Naive thymus-derived CD4-positive, alpha-beta T cell (primary cell): ENCODE results near the gene CEP250. TPM values are rescaled to one million over a fixed set of nuclear protein-coding genes. Genes with fewer than 3 reads are reported as not detected.
A peak's percentile ranks its signal among the peaks of the same experiment; 100 is the strongest.

Experiments used
- ATAC-seq: fragments of 150-1000 bp; cut with Tn5 transposase; 2 replicates; pipeline ENCODE4 v1.10.0; 2021; ENCODE audit warnings: mild to moderate bottlenecking, moderate library complexity
- CTCF ChIA-PET: fragments of 350-600 bp; sonication (Branson Sonifier 250); formaldehyde crosslinking; loops from one replicate; lab custom pipeline; 2021; ENCODE audit warnings: antibody characterized with exemption; lab: Charles Lee
- POLR2A ChIA-PET: fragments of 350-600 bp; sonication (Branson Sonifier 250); formaldehyde crosslinking; loops from one replicate; lab custom pipeline; 2021; ENCODE audit warnings: antibody characterized with exemption, inconsistent platforms; lab: Charles Lee
- DNase-seq, 9 donors: peaks; one replicate each; pipeline versions ENCODE4 v3.0.0 to v3.0.0-alpha.2; 2020 to 2022; ENCODE audit warnings: mixed read lengths in 1 of 9
- H3K27ac ChIP-seq: one replicate; pipeline ENCODE4 v1.7.0; 2013; ENCODE audit warnings: mild to moderate bottlenecking, low read depth, low read length, moderate library complexity
- H3K27me3 ChIP-seq, 2 donors: one replicate each; pipeline ENCODE4 v1.7.0; 2013; ENCODE audit warnings: low read length in 2 of 2, mild to moderate bottlenecking in 2 of 2, moderate library complexity in 2 of 2; ENCODE audit not compliant: control insufficient read depth in 2 of 2, insufficient read depth in 2 of 2
- H3K36me3 ChIP-seq, 3 experiments: 1 replicate in 2 of 3; 2 replicates in 1 of 3; pipeline ENCODE4 v1.7.0; 2013; ENCODE audit warnings: low read length in 3 of 3, mild to moderate bottlenecking in 3 of 3, moderate library complexity in 1 of 3; ENCODE audit not compliant: insufficient read depth in 3 of 3, control insufficient read depth in 2 of 3
- H3K4me1 ChIP-seq, 2 donors: one replicate each; pipeline ENCODE4 v1.7.0; 2013; ENCODE audit warnings: low read length in 2 of 2, mild to moderate bottlenecking in 2 of 2, moderate library complexity in 1 of 2; ENCODE audit not compliant: control insufficient read depth in 2 of 2, insufficient read depth in 2 of 2
- H3K4me3 ChIP-seq: 2 replicates; pipeline ENCODE4 v1.7.0; 2013; ENCODE audit warnings: mild to moderate bottlenecking, low read length
- H3K9me3 ChIP-seq, 3 experiments: 1 replicate in 2 of 3; 2 replicates in 1 of 3; pipeline ENCODE4 v1.7.0; 2013; ENCODE audit warnings: low read length in 3 of 3; ENCODE audit not compliant: control insufficient read depth in 2 of 3
- H3K27ac Mint-ChIP-seq, 9 donors: one replicate each; pipeline ENCODE4 v1.8.0; 2020 to 2022; ENCODE audit warnings: mixed read lengths in 9 of 9, mild to moderate bottlenecking in 8 of 9, moderate library complexity in 5 of 9, inconsistent platforms in 2 of 9
- H3K27me3 Mint-ChIP-seq, 5 donors: one replicate each; pipeline ENCODE4 v1.8.0; 2021 to 2022; ENCODE audit warnings: mixed read lengths in 5 of 5, mild to moderate bottlenecking in 1 of 5
- H3K36me3 Mint-ChIP-seq, 5 donors: one replicate each; pipeline ENCODE4 v1.8.0; 2020 to 2022; ENCODE audit warnings: mixed read lengths in 5 of 5, mild to moderate bottlenecking in 3 of 5, inconsistent platforms in 1 of 5
- H3K4me1 Mint-ChIP-seq, 7 donors: one replicate each; pipeline ENCODE4 v1.8.0; 2020 to 2022; ENCODE audit warnings: mixed read lengths in 7 of 7, mild to moderate bottlenecking in 3 of 7, inconsistent platforms in 1 of 7
- H3K4me3 Mint-ChIP-seq, 10 donors: one replicate each; pipeline ENCODE4 v1.8.0; 2020 to 2022; ENCODE audit warnings: mild to moderate bottlenecking in 10 of 10, mixed read lengths in 10 of 10, moderate library complexity in 6 of 10, inconsistent platforms in 2 of 10
- H3K9me3 Mint-ChIP-seq, 11 donors: one replicate each; pipeline ENCODE4 v1.8.0; 2020 to 2022; ENCODE audit warnings: mixed read lengths in 11 of 11, mild to moderate bottlenecking in 4 of 11, inconsistent platforms in 1 of 11, moderate library complexity in 1 of 11
- intact Hi-C, 2 donors: fragments of 100-400 bp; cut with micrococcal nuclease; formaldehyde crosslinking; loops; one replicate each; pipeline ENCODE4 v1.15.1; 2023
- polyA plus RNA-seq, 2 donors: library from polyadenylated mRNA; unstranded; fragments of 300-500 nt; fragmentation: Illumina TruSeq; gene quantifications; one replicate each; pipeline ENCODE4 v1.2.3, GENCODE V29; 2021
- total RNA-seq, 6 experiments: library from RNA in 5 of 6; stranded (reverse) in 5 of 6; gene quantifications; 1 replicate in 5 of 6; 2 replicates in 1 of 6; pipeline ENCODE4 v1.2.3 and lab custom pipeline; 2021 to 2026

The CEP250 gene
- total and polyA plus RNA-seq, 7 experiments from 2014 or later = 7.7 to 75.0 (median 50.2) TPM

GRCh38 chr20:35421322-35421721 lies 34.1 kb upstream of the CEP250 start:
- Histone ChIP-seq H3K4me1 (no peaks in the 10 kb centered on the region), H3K27ac (no peak overlapping the region), H3K9me3 (no peaks in the 10 kb centered on the region), H3K4me3 (no peak overlapping the region), H3K36me3 (no peaks in the 10 kb centered on the region), H3K27me3 (no peaks in the 10 kb centered on the region)
- H3K27ac Mint-ChIP-seq = no peak overlapping the region
- intact Hi-C loops = no loop called here
- DNase-seq (no peak), ATAC-seq (no peak)
- no peaks in the 10 kb centered on the region for H3K9me3 Mint-ChIP-seq
- peaks cover 0 to 1% (median 0%) of the 10 kb centered on the region in 7 donors for H3K4me1 Mint-ChIP-seq
- ChIA-PET CTCF (no interaction called here), POLR2A (no interaction called here)
- H3K36me3 Mint-ChIP-seq = peaks cover 0 to 3% (median 0%) of the 10 kb centered on the region in 5 donors
- no peak overlapping the region for H3K4me3 Mint-ChIP-seq
- peaks cover 14 to 26% (median 17%) of the 10 kb centered on the region in 5 donors for H3K27me3 Mint-ChIP-seq

GRCh38 chr20:35431621-35432429 lies 23.6 kb upstream of the CEP250 start:
- Histone ChIP-seq H3K9me3 (no peaks in the 10 kb centered on the region), H3K27me3 (no peaks in the 10 kb centered on the region), H3K36me3 (no peaks in the 10 kb centered on the region), H3K4me3 (no peak overlapping the region), H3K4me1 (no peaks in the 10 kb centered on the region), H3K27ac (no peak overlapping the region)
- Mint-ChIP-seq H3K9me3 (no peaks in the 10 kb centered on the region), H3K4me1 (peaks cover 0 to 14% (median 0%) of the 10 kb centered on the region in 7 donors), H3K27ac (peak overlapping the region in 2 of 9 donors; percentile 56 to 74), H3K27me3 (peaks cover 0 to 2% (median 0%) of the 10 kb centered on the region in 5 donors), H3K36me3 (no peaks in the 10 kb centered on the region), H3K4me3 (no peak overlapping the region)
- ChIA-PET CTCF (interaction anchor here (0.6 kb wide), 3 partner anchors 24 to 1264 kb away, joined by 4 read pairs; no protein-coding TSS in a partner anchor), POLR2A (no interaction called here)
- DNase-seq (no peak), ATAC-seq (no peak)
- intact Hi-C loops = no loop called here

- Histone ChIP-seq H3K9me3 (no peaks in the 10 kb centered on the region), H3K27ac (no peak overlapping the region), H3K36me3 (no peaks in the 10 kb centered on the region), H3K4me3 (no peak overlapping the region), H3K4me1 (no peaks in the 10 kb centered on the region), H3K27me3 (no peaks in the 10 kb centered on the region)
- DNase-seq = peak in 2 of 9 donors; percentile 25 to 26
- Mint-ChIP-seq H3K4me3 (no peak overlapping the region), H3K36me3 (no peaks in the 10 kb centered on the region), H3K4me1 (peaks cover 0 to 14% (median 0%) of the 10 kb centered on the region in 7 donors), H3K27me3 (peaks cover 0 to 2% (median 0%) of the 10 kb centered on the region in 5 donors), H3K9me3 (no peaks in the 10 kb centered on the region), H3K27ac (peak overlapping the region in 2 of 9 donors; percentile 56 to 74)
- POLR2A ChIA-PET = no interaction called here
- CTCF ChIA-PET = no interaction called here
- peak; percentile 38 for ATAC-seq
- intact Hi-C loops = no loop called here
Observed at GRCh38 chr20:35432430-35432735, 23.0 kb upstream of the CEP250 start.

- Mint-ChIP-seq H3K27ac (peak overlapping the region in 1 of 9 donors; percentile 55), H3K27me3 (peaks cover 0 to 2% (median 0%) of the 10 kb centered on the region in 5 donors), H3K36me3 (no peaks in the 10 kb centered on the region), H3K9me3 (no peaks in the 10 kb centered on the region), H3K4me1 (peaks cover 0 to 14% (median 0%) of the 10 kb centered on the region in 7 donors), H3K4me3 (no peak overlapping the region)
- ChIA-PET POLR2A (no interaction called here), CTCF (no interaction called here)
- DNase-seq = no peak
- H3K27ac ChIP-seq = no peak overlapping the region
- no peaks in the 10 kb centered on the region for H3K36me3 ChIP-seq
- ATAC-seq = no peak
- H3K27me3 ChIP-seq = no peaks in the 10 kb centered on the region
- no peaks in the 10 kb centered on the region for H3K9me3 ChIP-seq
- intact Hi-C loops = no loop called here
- no peaks in the 10 kb centered on the region for H3K4me1 ChIP-seq
- no peak overlapping the region for H3K4me3 ChIP-seq
Observed at GRCh38 chr20:35433337-35433736, 22.1 kb upstream of the CEP250 start.

- ChIA-PET POLR2A (interaction anchor here (0.7 kb wide), 1 partner anchor 33 kb away, joined by 3 read pairs; no protein-coding TSS in a partner anchor), CTCF (interaction anchor here (1.2 kb wide), 1 partner anchor 128 kb away, joined by 3 read pairs; no protein-coding TSS in a partner anchor)
- intact Hi-C loops = no loop called here
- H3K4me3 ChIP-seq = no peak overlapping the region
- H3K4me1 ChIP-seq = no peaks in the 10 kb centered on the region
- DNase-seq (no peak), ATAC-seq (no peak)
- H3K27ac ChIP-seq = no peak overlapping the region
- Mint-ChIP-seq H3K9me3 (no peaks in the 10 kb centered on the region), H3K4me1 (peaks cover 0 to 21% (median under 1%) of the 10 kb centered on the region in 7 donors), H3K36me3 (no peaks in the 10 kb centered on the region), H3K4me3 (no peak overlapping the region), H3K27me3 (peaks cover 0 to 5% (median 0%) of the 10 kb centered on the region in 5 donors), H3K27ac (no peak overlapping the region)
- no peaks in the 10 kb centered on the region for H3K27me3 ChIP-seq
- H3K36me3 ChIP-seq = no peaks in the 10 kb centered on the region
- H3K9me3 ChIP-seq = no peaks in the 10 kb centered on the region
Observed at GRCh38 chr20:35434085-35435005, 21.1 kb upstream of the CEP250 start.

- CTCF ChIA-PET = interaction anchor here (0.6 kb wide), 1 partner anchor 1817 kb away, joined by 5 read pairs; no protein-coding TSS in a partner anchor
Observed at GRCh38 chr20:35436177-35436573, 19.2 kb upstream of the CEP250 start.

More at GRCh38 chr20:35436177-35436573, 19.2 kb upstream of the CEP250 start:
- no peak overlapping the region for H3K4me3 Mint-ChIP-seq
- Histone ChIP-seq H3K4me3 (no peak overlapping the region), H3K36me3 (no peaks in the 10 kb centered on the region), H3K27me3 (no peaks in the 10 kb centered on the region), H3K27ac (no peak overlapping the region), H3K4me1 (no peaks in the 10 kb centered on the region), H3K9me3 (no peaks in the 10 kb centered on the region)
- no peaks in the 10 kb centered on the region for H3K36me3 Mint-ChIP-seq
- peaks cover 0 to 25% (median 3%) of the 10 kb centered on the region in 7 donors for H3K4me1 Mint-ChIP-seq
- H3K27ac Mint-ChIP-seq = no peak overlapping the region
- H3K9me3 Mint-ChIP-seq = no peaks in the 10 kb centered on the region
- POLR2A ChIA-PET = no interaction called here
- DNase-seq (no peak), ATAC-seq (no peak)
- H3K27me3 Mint-ChIP-seq = peaks cover 0 to 17% (median 0%) of the 10 kb centered on the region in 5 donors
- intact Hi-C loops = no loop called here
